Measurements from ENCODE around the gene PHYKPL. TPM values are rescaled to one million over a fixed set of nuclear protein-coding genes. Genes with fewer than 3 reads are reported as not detected.

The PHYKPL gene
- total and polyA plus RNA-seq, 2 of the 13 experiments (the other 11 are each of a cell fraction or from before 2014, with no cell fraction given), result 18.0 to 78.6 TPM

- TF ChIP-seq PHF8 (CRISPR knock-in tag; IDR thresholded peaks at IDR 0.05), result peak; percentile 93
- TF ChIP-seq SOX13 (IDR thresholded peaks at IDR 0.05), result peak; percentile 28; the same call in 1 of the 2 replicates
- peak in 1 of 2 experiments; percentile 62; a peak in 2 of 4 replicates for TF ChIP-seq SOX13 (CRISPR knock-in tag; conservative IDR thresholded peaks at IDR 0.05 in 1 of 2, IDR thresholded peaks at IDR 0.05 in 1 of 2)
- TF ChIP-seq E2F1 (CRISPR knock-in tag; IDR thresholded peaks at IDR 0.05), result peak; percentile 99
- peak; percentile 70; the same call in 1 of the 2 replicates for TF ChIP-seq AKAP8 (CRISPR knock-in tag; IDR thresholded peaks at IDR 0.05)
- peak; percentile 64; the same call in 1 of the 2 replicates for TF ChIP-seq RFXAP (CRISPR knock-in tag; IDR thresholded peaks at IDR 0.05; ENCODE audit: borderline replicate concordance)
- peak; percentile 58; the same call in 1 of the 2 replicates for TF ChIP-seq STAT6 (CRISPR knock-in tag; IDR thresholded peaks at IDR 0.05; ENCODE audit: borderline replicate concordance)
- no peak for TF ChIP-seq ZHX2 (IDR thresholded peaks at IDR 0.05; ENCODE audit: low read depth)
- peak; percentile 94 for TF ChIP-seq ZHX2 (CRISPR knock-in tag; IDR thresholded peaks at IDR 0.05; ENCODE audit: borderline replicate concordance)
- peak; percentile 64; the same call in 1 of the 2 replicates for TF ChIP-seq DNMT3B (CRISPR knock-in tag; conservative IDR thresholded peaks at IDR 0.05)
- TF ChIP-seq SUZ12 (IDR thresholded peaks at IDR 0.05; ENCODE audit: low read depth, low read length), result no peak
- peak; percentile 72; the same call in 1 of the 2 replicates for TF ChIP-seq ZFP91 (CRISPR knock-in tag; IDR thresholded peaks at IDR 0.05; ENCODE audit: borderline replicate concordance)
- peak; percentile 91 for TF ChIP-seq ZNF331 (CRISPR knock-in tag; IDR thresholded peaks at IDR 0.05)
- no peak for TF ChIP-seq PAX8 (CRISPR knock-in tag; IDR thresholded peaks at IDR 0.05; ENCODE audit: borderline replicate concordance)
- TF ChIP-seq CC2D1A (CRISPR knock-in tag; IDR thresholded peaks at IDR 0.05), result 0 out of 2 replicates have a peak, but pooled peaks have one; percentile 46
- TF ChIP-seq EP300 (IDR thresholded peaks at IDR 0.05; ENCODE audit: low read depth in 2 of 2, low read length in 2 of 2), result peak in 1 of 2 experiments; percentile 56; a peak in 1 of 4 replicates
- TF ChIP-seq EP300 (CRISPR knock-in tag; IDR thresholded peaks at IDR 0.05; ENCODE audit: borderline replicate concordance), result 0 out of 2 replicates have a peak, but pooled peaks have one; percentile 11
Observed at GRCh38 chr5:178204182-178204934, 28.2 kb downstream of the PHYKPL start, which contains the start of gene HNRNPAB (continued).
